Activated CD4-positive, alpha-beta T cell treated with anti-CD3 and anti-CD28 coated beads, Interleukin-2, amount 10 ng/mL, durations not matched to agents 24 days and 14 days (primary cell): ENCODE results near the gene BTLA. TPM values are rescaled to one million over a fixed set of nuclear protein-coding genes. Genes with fewer than 3 reads are reported as not detected.
A peak's percentile ranks its signal among the peaks of the same experiment; 100 is the strongest.
"Not testable (repeated sequence)": the region's sequence is repeated elsewhere in the genome, so short reads cannot be mapped to it uniquely, and the experiment has no call there.

Experiments
- DNase-seq: peaks from one replicate; pipeline ENCODE4 v3.0.0; 2022
- H3K27ac Mint-ChIP-seq: one replicate; pipeline ENCODE4 v1.8.0; 2022; ENCODE audit warnings: mild to moderate bottlenecking, mixed read lengths
- H3K27me3 Mint-ChIP-seq: one replicate; pipeline ENCODE4 v1.8.0; 2022; ENCODE audit warnings: mixed read lengths
- H3K36me3 Mint-ChIP-seq: one replicate; pipeline ENCODE4 v1.8.0; 2022; ENCODE audit warnings: low read depth, mild to moderate bottlenecking, mixed read lengths
- H3K4me1 Mint-ChIP-seq: one replicate; pipeline ENCODE4 v1.8.0; 2021; ENCODE audit warnings: mixed read lengths
- H3K4me3 Mint-ChIP-seq: one replicate; pipeline ENCODE4 v1.8.0; 2022; ENCODE audit warnings: mild to moderate bottlenecking, moderate library complexity, mixed read lengths
- H3K9me3 Mint-ChIP-seq: one replicate; pipeline ENCODE4 v1.8.0; 2021; ENCODE audit warnings: mixed read lengths
- intact Hi-C: fragments of 100-400 bp; cut with micrococcal nuclease; formaldehyde crosslinking; loops from one replicate; pipeline ENCODE4 v1.15.1; 2023
- total RNA-seq: library from RNA; stranded (reverse); gene quantifications from 2 replicates; pipeline ENCODE4 v1.2.3, GENCODE V29; 2022

BTLA gene
- total RNA-seq, 1 donor from 2014 or later: 33.7 TPM

DNA sequence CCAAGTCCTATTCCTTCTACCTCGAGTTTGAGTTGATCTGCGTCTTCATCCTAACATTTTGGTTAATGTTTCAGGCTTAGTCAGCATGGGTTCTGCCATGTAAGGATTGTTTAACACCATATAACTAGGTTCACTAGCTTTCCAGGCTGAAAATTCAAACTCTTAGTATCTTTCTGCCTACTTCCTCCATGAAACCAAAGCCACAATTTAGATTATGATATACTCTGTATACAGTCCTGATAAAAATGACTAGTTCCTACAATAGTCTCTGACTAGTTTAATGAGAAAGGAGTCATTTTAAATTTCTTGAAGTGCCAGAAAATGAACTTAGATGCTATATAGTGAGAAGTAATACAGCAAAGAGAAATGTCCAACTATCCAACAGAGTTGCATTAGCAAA is 6.6 kb upstream of the BTLA start:
- Mint-ChIP-seq H3K9me3 (peaks cover 13% of the 10 kb centered on the region), H3K4me1 (peaks cover 28% of the 10 kb centered on the region), H3K36me3 (no peaks in the 10 kb centered on the region), H3K27ac (no peak overlapping the region), H3K4me3 (no peak overlapping the region), H3K27me3 (no peaks in the 10 kb centered on the region)
- intact Hi-C loops: no loop called here
- DNase-seq: peak; percentile 43

- Mint-ChIP-seq H3K9me3 (peaks cover 13% of the 10 kb centered on the region), H3K27me3 (no peaks in the 10 kb centered on the region), H3K4me1 (peaks cover 43% of the 10 kb centered on the region), H3K36me3 (no peaks in the 10 kb centered on the region), H3K4me3 (no peak overlapping the region), H3K27ac (no peak overlapping the region)
- peak; percentile 40 for DNase-seq
- intact Hi-C loops: no loop called here
Observed at GRCh38 chr3:112504123-112504522, 4.9 kb upstream of the BTLA start.

DNA sequence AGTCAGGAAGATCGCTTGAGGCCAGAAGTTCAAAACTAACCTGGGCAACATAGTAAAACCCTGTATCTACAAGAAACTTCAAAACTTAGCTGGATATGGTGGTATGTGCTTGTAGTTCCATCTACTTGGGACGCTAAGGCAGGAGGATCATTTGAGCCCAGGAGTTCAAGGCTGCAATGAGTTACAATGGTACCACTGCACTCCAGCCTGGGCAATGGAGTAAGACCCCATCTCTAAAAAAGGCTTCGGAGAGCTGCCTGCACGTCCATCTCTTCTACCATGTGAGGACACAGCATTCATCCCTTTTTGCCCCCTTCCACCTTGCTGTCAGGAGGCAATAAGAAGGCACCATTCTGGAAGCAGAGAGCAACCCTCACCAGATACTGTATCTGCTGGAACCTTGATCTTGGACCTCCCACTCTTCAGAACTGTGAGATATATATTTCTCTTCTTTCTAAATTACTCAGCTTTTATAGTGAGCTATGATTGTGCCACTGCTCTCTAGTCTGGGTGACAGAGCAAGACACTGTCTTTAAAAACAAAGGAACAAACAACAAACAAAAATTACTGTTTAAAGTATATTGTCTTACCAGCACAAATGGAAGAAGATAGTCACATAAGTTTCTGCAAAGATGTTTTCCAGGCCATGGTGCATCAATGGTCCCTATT is 4.2 kb upstream of the BTLA start:
- no peak overlapping the region for H3K27ac Mint-ChIP-seq
- H3K9me3 Mint-ChIP-seq: peaks cover 11% of the 10 kb centered on the region
- peak; percentile 50 for DNase-seq
- H3K4me3 Mint-ChIP-seq: no peak overlapping the region
- H3K36me3 Mint-ChIP-seq: no peaks in the 10 kb centered on the region
- H3K27me3 Mint-ChIP-seq: no peaks in the 10 kb centered on the region
- intact Hi-C loops: no loop called here
- H3K4me1 Mint-ChIP-seq: peaks cover 38% of the 10 kb centered on the region

GRCh38 chr3:112500621-112501020 is 1.3 kb upstream of the BTLA start:
- peaks cover 3% of the 10 kb centered on the region for H3K9me3 Mint-ChIP-seq
- no peak overlapping the region for H3K27ac Mint-ChIP-seq
- no peaks in the 10 kb centered on the region for H3K27me3 Mint-ChIP-seq
- peaks cover 43% of the 10 kb centered on the region for H3K4me1 Mint-ChIP-seq
- intact Hi-C loops: no loop called here
- peak; percentile 20 for DNase-seq
- H3K4me3 Mint-ChIP-seq: no peak overlapping the region
- H3K36me3 Mint-ChIP-seq: peaks cover 14% of the 10 kb centered on the region

DNA sequence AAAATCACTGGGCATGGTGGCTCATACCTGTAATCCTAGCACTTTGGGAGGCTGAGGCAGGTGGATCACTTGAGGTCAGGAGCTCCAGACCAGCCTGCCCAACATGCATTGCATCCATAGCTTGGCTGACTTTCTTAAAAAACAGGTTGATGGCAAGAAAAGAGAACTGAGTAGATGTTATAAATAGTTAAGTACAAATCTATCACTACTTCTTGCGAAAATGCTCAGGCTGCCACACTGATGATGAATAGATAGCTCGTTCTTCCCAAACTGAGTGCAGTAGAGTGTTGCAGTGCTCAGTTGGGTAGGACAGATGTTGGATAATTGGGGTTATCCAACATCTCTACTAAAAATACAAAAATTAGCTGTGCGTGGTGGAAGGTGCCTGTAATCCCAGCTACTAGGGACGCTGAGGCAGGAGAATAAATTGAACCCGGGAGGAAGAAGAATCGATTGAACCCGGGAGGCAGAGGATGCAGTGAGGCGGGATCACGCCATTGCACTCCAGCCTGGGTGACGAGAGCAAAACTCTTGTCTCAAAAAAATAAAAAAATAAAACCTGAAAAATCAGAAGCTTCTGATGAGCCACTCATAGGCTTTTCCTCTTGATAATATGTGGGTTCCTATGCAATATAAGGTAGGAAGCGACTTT is 1.2 kb downstream of the BTLA start:
- peak; percentile 71 for DNase-seq
- intact Hi-C loops: loop anchor here (2.0 to 10.0 kb wide), 3 partner anchors 63 to 953 kb away; partner anchors contain the start of genes ATG3 and CD96
- Mint-ChIP-seq H3K27me3 (no peaks in the 10 kb centered on the region), H3K4me3 (peak overlapping the region; percentile 97), H3K4me1 (peaks cover 49% of the 10 kb centered on the region), H3K9me3 (no peaks in the 10 kb centered on the region), H3K27ac (peak overlapping the region; percentile 93), H3K36me3 (peaks cover 27% of the 10 kb centered on the region)

DNA sequence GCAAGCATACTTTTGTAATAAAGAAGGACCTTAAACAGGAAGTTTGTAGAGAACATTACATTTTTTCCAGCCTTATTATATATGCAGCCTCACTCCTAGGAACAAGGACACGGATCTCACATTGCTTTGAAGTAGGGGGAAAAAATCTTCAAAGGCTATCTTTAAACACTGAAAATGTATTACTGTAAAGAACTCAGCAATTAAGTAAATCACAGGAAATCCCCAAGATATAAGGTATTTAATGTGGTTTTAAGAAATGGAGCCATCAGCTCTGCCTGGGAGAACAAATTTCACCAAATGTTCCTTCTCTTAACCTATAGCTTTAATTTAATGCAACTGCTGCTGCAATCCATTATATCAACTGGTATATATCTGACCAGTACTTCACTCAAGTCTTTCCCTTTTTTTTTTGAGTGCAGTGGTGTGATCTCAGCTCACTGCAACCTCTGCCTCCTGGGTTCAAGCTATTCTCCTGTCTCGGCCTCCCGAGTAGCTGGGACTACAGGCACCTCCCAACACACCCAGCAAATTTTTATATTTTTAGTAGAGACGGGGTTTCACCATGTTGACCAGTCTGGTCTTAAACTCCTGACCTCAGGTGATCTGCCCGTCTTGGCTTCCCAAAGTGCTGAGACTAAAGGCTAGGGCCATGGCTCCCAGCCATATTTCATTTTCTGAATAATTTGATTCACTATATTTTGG is 2.8 kb downstream of the BTLA start:
- H3K27me3 Mint-ChIP-seq: no peaks in the 10 kb centered on the region
- H3K36me3 Mint-ChIP-seq: peaks cover 34% of the 10 kb centered on the region
- H3K27ac Mint-ChIP-seq: peak overlapping the region; percentile 83
- peak overlapping the region; percentile 84 for H3K4me3 Mint-ChIP-seq
- H3K4me1 Mint-ChIP-seq: peaks cover 63% of the 10 kb centered on the region
- peak; percentile 59 for DNase-seq
- no peaks in the 10 kb centered on the region for H3K9me3 Mint-ChIP-seq
- intact Hi-C loops: loop anchor here (2.0 to 10.0 kb wide), 3 partner anchors 64 to 952 kb away; partner anchors contain the start of genes ATG3 and CD96

- Mint-ChIP-seq H3K4me1 (peaks cover 66% of the 10 kb centered on the region), H3K4me3 (peak overlapping the region; percentile 37), H3K36me3 (peaks cover 39% of the 10 kb centered on the region), H3K27ac (peak overlapping the region; percentile 57)
- DNase-seq: peak; percentile 38
- intact Hi-C loops: loop anchor here (10.0 kb wide), 1 partner anchor 950 kb away; the partner anchor contains the start of gene CD96
- H3K27me3 Mint-ChIP-seq, H3K9me3 Mint-ChIP-seq: not testable (repeated sequence)
Observed at GRCh38 chr3:112494448-112494767, 4.9 kb downstream of the BTLA start.

GRCh38 chr3:112492124-112492523 is 7.1 kb downstream of the BTLA start:
- H3K27me3 Mint-ChIP-seq: no peaks in the 10 kb centered on the region
- peak; percentile 53 for DNase-seq
- H3K4me3 Mint-ChIP-seq: peak overlapping the region; percentile 31
- H3K4me1 Mint-ChIP-seq: peaks cover 69% of the 10 kb centered on the region
- intact Hi-C loops: loop anchor here (1.0 to 10.0 kb wide), 2 partner anchors 125 to 947 kb away; partner anchors contain the start of gene CD96
- H3K36me3 Mint-ChIP-seq: peaks cover 41% of the 10 kb centered on the region
- H3K27ac Mint-ChIP-seq: peak overlapping the region; percentile 38
- H3K9me3 Mint-ChIP-seq: no peaks in the 10 kb centered on the region

GRCh38 chr3:112491373-112491772 is 7.9 kb downstream of the BTLA start:
- intact Hi-C loops: loop anchor here (1.0 to 10.0 kb wide), 5 partner anchors 8 to 947 kb away; partner anchors contain the start of genes BTLA and CD96
- H3K4me3 Mint-ChIP-seq: peak overlapping the region; percentile 57
- peak overlapping the region; percentile 90 for H3K27ac Mint-ChIP-seq
- peaks cover 68% of the 10 kb centered on the region for H3K4me1 Mint-ChIP-seq
- H3K9me3 Mint-ChIP-seq: no peaks in the 10 kb centered on the region
- no peaks in the 10 kb centered on the region for H3K27me3 Mint-ChIP-seq
- DNase-seq: no peak
- peaks cover 40% of the 10 kb centered on the region for H3K36me3 Mint-ChIP-seq

- intact Hi-C loops: loop anchor here (2.0 to 10.0 kb wide), 4 partner anchors 15 to 945 kb away; partner anchors contain the start of gene CD96
- Mint-ChIP-seq H3K4me1 (peaks cover 54% of the 10 kb centered on the region), H3K27ac (peak overlapping the region; percentile 87), H3K4me3 (peak overlapping the region; percentile 76), H3K36me3 (peaks cover 38% of the 10 kb centered on the region), H3K27me3 (no peaks in the 10 kb centered on the region), H3K9me3 (no peaks in the 10 kb centered on the region)
- DNase-seq: peak; percentile 57
Observed at GRCh38 chr3:112489674-112490479, 9.4 kb downstream of the BTLA start.

DNA sequence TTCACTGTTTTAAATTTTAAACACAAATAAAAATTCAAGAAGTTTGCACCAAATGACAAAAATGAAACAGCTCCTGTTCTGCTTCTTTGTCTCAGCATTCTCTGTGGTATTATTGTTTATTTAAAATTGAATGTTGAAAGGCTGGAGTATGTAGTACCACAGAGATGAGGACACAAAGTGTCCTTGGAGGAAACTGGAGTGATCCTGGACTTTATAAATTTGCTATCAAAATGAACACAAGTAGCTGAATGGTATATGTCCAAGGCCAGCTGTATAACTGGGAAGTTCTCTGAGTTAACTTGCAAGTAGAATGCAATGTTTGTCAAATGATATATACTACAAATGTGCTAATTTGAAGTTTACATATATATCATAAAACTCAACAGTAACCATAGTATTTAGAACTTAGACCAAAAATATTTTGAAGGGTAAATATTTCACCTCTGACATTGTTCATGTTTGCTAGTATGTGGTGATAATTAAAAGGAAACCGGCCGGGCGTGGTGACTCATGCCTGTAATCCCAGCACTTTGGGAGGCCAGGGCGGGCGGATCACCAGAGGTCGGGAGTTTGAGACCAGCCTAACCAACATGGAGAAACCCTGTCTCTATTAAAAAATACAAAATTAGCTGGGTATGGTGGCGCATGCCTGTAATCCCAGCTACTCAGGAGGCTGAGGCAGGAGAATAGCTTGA is 12.3 kb downstream of the BTLA start:
- Mint-ChIP-seq H3K9me3 (no peaks in the 10 kb centered on the region), H3K4me1 (peaks cover 47% of the 10 kb centered on the region), H3K27me3 (no peaks in the 10 kb centered on the region), H3K27ac (no peak overlapping the region), H3K4me3 (no peak overlapping the region), H3K36me3 (peaks cover 33% of the 10 kb centered on the region)
- no peak for DNase-seq
- intact Hi-C loops: no loop called here

- no peak for DNase-seq
- H3K9me3 Mint-ChIP-seq: peaks cover 3% of the 10 kb centered on the region
- peak overlapping the region; percentile 53 for H3K27ac Mint-ChIP-seq
- peaks cover 43% of the 10 kb centered on the region for H3K36me3 Mint-ChIP-seq
- H3K4me1 Mint-ChIP-seq: peaks cover 44% of the 10 kb centered on the region
- H3K27me3 Mint-ChIP-seq: no peaks in the 10 kb centered on the region
- intact Hi-C loops: no loop called here
- no peak overlapping the region for H3K4me3 Mint-ChIP-seq
Observed at GRCh38 chr3:112484352-112484751, 14.9 kb downstream of the BTLA start.

DNA sequence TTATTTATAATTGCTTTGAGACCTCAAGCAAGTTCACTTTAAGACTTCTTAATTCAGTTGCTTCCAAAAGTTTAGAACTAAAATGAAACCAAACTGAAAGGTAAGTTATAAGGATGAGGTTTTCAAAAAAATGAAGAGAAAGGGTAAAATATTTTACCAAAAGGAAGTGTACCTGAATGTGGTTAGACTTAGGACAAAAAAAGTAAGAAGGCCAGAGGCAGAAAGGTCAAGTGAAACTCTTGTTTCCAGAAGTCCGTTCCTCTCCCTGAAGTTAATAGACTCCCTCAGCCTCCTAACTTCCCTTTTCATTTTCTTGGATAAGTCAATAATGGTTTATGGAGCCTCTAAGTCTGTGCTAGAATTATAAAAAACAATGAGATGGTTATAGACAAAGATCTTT is 16.6 kb downstream of the BTLA start:
- Mint-ChIP-seq H3K4me1 (peaks cover 39% of the 10 kb centered on the region), H3K27ac (peak overlapping the region; percentile 48), H3K36me3 (peaks cover 53% of the 10 kb centered on the region), H3K4me3 (peak overlapping the region; percentile 53), H3K9me3 (peaks cover 6% of the 10 kb centered on the region), H3K27me3 (no peaks in the 10 kb centered on the region)
- no peak for DNase-seq
- intact Hi-C loops: no loop called here
